ENCODE measurements around the gene SSH3.

DNA sequence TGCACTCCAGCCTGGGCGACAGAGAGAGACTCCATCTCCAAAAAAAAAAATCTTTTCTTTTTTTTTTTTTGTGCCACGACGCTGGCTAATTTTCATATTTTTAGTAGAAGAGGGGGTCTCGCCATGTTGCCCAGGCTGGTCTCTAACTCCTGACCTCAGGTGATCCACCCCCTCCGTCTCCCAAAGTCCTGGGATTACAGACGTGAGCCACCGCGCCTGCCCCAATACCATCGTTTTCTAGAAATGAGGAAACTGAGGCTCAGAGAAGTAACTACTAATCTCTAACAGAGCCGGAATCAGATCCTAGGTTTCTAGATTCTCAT lies 13.5 kb downstream of the SSH3 start:
- TF ChIP-seq, protein P1, sequence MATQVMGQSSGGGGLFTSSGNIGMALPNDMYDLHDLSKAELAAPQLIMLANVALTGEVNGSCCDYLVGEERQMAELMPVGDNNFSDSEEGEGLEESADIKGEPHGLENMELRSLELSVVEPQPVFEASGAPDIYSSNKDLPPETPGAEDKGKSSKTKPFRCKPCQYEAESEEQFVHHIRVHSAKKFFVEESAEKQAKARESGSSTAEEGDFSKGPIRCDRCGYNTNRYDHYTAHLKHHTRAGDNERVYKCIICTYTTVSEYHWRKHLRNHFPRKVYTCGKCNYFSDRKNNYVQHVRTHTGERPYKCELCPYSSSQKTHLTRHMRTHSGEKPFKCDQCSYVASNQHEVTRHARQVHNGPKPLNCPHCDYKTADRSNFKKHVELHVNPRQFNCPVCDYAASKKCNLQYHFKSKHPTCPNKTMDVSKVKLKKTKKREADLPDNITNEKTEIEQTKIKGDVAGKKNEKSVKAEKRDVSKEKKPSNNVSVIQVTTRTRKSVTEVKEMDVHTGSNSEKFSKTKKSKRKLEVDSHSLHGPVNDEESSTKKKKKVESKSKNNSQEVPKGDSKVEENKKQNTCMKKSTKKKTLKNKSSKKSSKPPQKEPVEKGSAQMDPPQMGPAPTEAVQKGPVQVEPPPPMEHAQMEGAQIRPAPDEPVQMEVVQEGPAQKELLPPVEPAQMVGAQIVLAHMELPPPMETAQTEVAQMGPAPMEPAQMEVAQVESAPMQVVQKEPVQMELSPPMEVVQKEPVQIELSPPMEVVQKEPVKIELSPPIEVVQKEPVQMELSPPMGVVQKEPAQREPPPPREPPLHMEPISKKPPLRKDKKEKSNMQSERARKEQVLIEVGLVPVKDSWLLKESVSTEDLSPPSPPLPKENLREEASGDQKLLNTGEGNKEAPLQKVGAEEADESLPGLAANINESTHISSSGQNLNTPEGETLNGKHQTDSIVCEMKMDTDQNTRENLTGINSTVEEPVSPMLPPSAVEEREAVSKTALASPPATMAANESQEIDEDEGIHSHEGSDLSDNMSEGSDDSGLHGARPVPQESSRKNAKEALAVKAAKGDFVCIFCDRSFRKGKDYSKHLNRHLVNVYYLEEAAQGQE (IDR thresholded peaks at IDR 0.05; ENCODE audit: low read depth): no peak
- TF ChIP-seq, protein P2, sequence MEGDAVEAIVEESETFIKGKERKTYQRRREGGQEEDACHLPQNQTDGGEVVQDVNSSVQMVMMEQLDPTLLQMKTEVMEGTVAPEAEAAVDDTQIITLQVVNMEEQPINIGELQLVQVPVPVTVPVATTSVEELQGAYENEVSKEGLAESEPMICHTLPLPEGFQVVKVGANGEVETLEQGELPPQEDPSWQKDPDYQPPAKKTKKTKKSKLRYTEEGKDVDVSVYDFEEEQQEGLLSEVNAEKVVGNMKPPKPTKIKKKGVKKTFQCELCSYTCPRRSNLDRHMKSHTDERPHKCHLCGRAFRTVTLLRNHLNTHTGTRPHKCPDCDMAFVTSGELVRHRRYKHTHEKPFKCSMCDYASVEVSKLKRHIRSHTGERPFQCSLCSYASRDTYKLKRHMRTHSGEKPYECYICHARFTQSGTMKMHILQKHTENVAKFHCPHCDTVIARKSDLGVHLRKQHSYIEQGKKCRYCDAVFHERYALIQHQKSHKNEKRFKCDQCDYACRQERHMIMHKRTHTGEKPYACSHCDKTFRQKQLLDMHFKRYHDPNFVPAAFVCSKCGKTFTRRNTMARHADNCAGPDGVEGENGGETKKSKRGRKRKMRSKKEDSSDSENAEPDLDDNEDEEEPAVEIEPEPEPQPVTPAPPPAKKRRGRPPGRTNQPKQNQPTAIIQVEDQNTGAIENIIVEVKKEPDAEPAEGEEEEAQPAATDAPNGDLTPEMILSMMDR (IDR thresholded peaks at IDR 0.05 in 2 of 3, conservative IDR thresholded peaks at IDR 0.05 in 1 of 3; ENCODE audit: borderline replicate concordance in 1 of 3, insufficient read depth in 1 of 3, low read depth in 2 of 3, low read length in 2 of 3): no peak
- TF ChIP-seq EZH2phosphoT487 (IDR thresholded peaks at IDR 0.05; ENCODE audit: borderline replicate concordance): no peak

Data from HCT116 (cell line).